LoVo (cell line): Measurements from ENCODE around the gene VSNL1.
A peak's percentile ranks its signal among the peaks of the same experiment; 100 is the strongest.
"Not testable (repeated sequence)": the region's sequence is repeated elsewhere in the genome, so short reads cannot be mapped to it uniquely, and the experiment has no call there.

Experiments used
- DNase-seq: peaks from one replicate; pipeline ENCODE4 v3.0.0-alpha.2; 2016; ENCODE audit warnings: low spot score

The VSNL1 gene

GRCh38 chr2:17542471-17542870 is 2.0 kb downstream of the VSNL1 start:
- DNase-seq: no peak

- no peak for DNase-seq
Measured at GRCh38 chr2:17543131-17543660, 2.7 kb downstream of the VSNL1 start.

- no peak for DNase-seq
Measured at GRCh38 chr2:17543848-17544247, 3.4 kb downstream of the VSNL1 start.

GRCh38 chr2:17544256-17544655 is 3.8 kb downstream of the VSNL1 start:
- peak; percentile 45 for DNase-seq

GRCh38 chr2:17545680-17546613 is 5.5 kb downstream of the VSNL1 start:
- no peak for DNase-seq

GRCh38 chr2:17547237-17547636 is 6.7 kb downstream of the VSNL1 start:
- DNase-seq: no peak

- DNase-seq: no peak
Measured at GRCh38 chr2:17547737-17548136, 7.2 kb downstream of the VSNL1 start.

GRCh38 chr2:17550907-17551306 is 10.4 kb downstream of the VSNL1 start:
- no peak for DNase-seq

- no peak for DNase-seq
Measured at GRCh38 chr2:17555150-17555549, 14.7 kb downstream of the VSNL1 start.

- peak; percentile 79 for DNase-seq
Measured at GRCh38 chr2:17557596-17557995, 17.1 kb downstream of the VSNL1 start.

GRCh38 chr2:17558053-17558452 is 17.6 kb downstream of the VSNL1 start:
- peak; percentile 62 for DNase-seq

GRCh38 chr2:17558878-17559277 is 18.4 kb downstream of the VSNL1 start:
- no peak for DNase-seq

GRCh38 chr2:17565726-17566125 is 25.2 kb downstream of the VSNL1 start:
- not testable (repeated sequence) for DNase-seq

GRCh38 chr2:17571681-17572080 is 31.2 kb downstream of the VSNL1 start:
- no peak for DNase-seq

GRCh38 chr2:17573085-17573803 is 32.7 kb downstream of the VSNL1 start:
- peak; percentile 18 for DNase-seq

GRCh38 chr2:17573804-17574175 is 33.3 kb downstream of the VSNL1 start:
- no peak for DNase-seq

GRCh38 chr2:17574406-17575073 is 34.0 kb downstream of the VSNL1 start:
- no peak for DNase-seq

- DNase-seq: no peak
Measured at GRCh38 chr2:17576802-17577201, 36.3 kb downstream of the VSNL1 start.

- DNase-seq: peak; percentile 63
Measured at GRCh38 chr2:17578466-17578928, 38.0 kb downstream of the VSNL1 start.

- peak; percentile 91 for DNase-seq
Measured at GRCh38 chr2:17579605-17580318, 39.3 kb downstream of the VSNL1 start.

- peak; percentile 29 for DNase-seq
Measured at GRCh38 chr2:17580319-17580715, 39.8 kb downstream of the VSNL1 start.

GRCh38 chr2:17581831-17582230 is 41.3 kb downstream of the VSNL1 start:
- no peak for DNase-seq
